ENCODE measurements around the gene TPRG1L. TPM values are rescaled to one million over a fixed set of nuclear protein-coding genes. Genes with fewer than 3 reads are reported as not detected.

Gene TPRG1L
- total and polyA plus RNA-seq, 2 experiments from 2014 or later = 6.2 to 20.3 TPM

- no peak overlapping the region for H3K27ac ChIP-seq (ENCODE audit: low read depth)
- no peak overlapping the region for H3K4me3 ChIP-seq
- ATAC-seq = no peak
- Mint-ChIP-seq H3K27me3 (ENCODE audit: insufficient read depth, low read depth, poor library complexity) (peaks cover 11% of the 10 kb centered on the region), H3K4me1 (peaks cover 13% of the 10 kb centered on the region; the same call in 2 of the 3 replicates), H3K9me3 (no peaks in the 10 kb centered on the region), H3K4me3 (no peak overlapping the region), H3K36me3 (ENCODE audit: low read depth) (no peaks in the 10 kb centered on the region), H3K27ac (no peak overlapping the region)
- H3K79me2 ChIP-seq (replicated peaks; ENCODE audit: insufficient read depth) = 0 out of 2 replicates have a peak, but pooled peaks cover 15% of the 10 kb centered on the region
- H3K27me3 ChIP-seq (ENCODE audit: insufficient read depth) = peaks cover 2% of the 10 kb centered on the region
- peaks cover 2% of the 10 kb centered on the region; the same call in 1 of the 2 replicates for H3K4me1 ChIP-seq (ENCODE audit: insufficient read depth)
- H3F3A ChIP-seq (replicated peaks; ENCODE audit: low read depth) = no peaks in the 10 kb centered on the region
- no peak overlapping the region for H3K4me2 ChIP-seq
- H3K9me2 ChIP-seq (ENCODE audit: insufficient read depth) = no peaks in the 10 kb centered on the region
- no peaks in the 10 kb centered on the region for H3K36me3 ChIP-seq (ENCODE audit: insufficient read depth)
- DNase-seq (ENCODE audit: low spot score) = no peak
- no peaks in the 10 kb centered on the region; the same call in 1 of the 2 replicates for H4K20me1 ChIP-seq (replicated peaks; ENCODE audit: insufficient read depth)
- H2AFZ ChIP-seq = no peak overlapping the region
- TF ChIP-seq ZNF331 (CRISPR knock-in tag; IDR thresholded peaks at IDR 0.05; ENCODE audit: low read depth) (no peak), ZNF462 (CRISPR knock-in tag; IDR thresholded peaks at IDR 0.05) (no peak), REST (IDR thresholded peaks at IDR 0.05; ENCODE audit: unreplicated experiment) (no peak), NANOG (IDR thresholded peaks at IDR 0.05; ENCODE audit: borderline replicate concordance) (no peak), STAT1 (IDR thresholded peaks at IDR 0.05; ENCODE audit: unreplicated experiment) (no peak), EZH2 (IDR thresholded peaks at IDR 0.05; ENCODE audit: low read depth, unreplicated experiment) (no peak), CTCF (conservative IDR thresholded peaks at IDR 0.05; ENCODE audit: low read depth in 2 of 2) (no peak), CREB1 (CRISPR knock-in tag; IDR thresholded peaks at IDR 0.05; ENCODE audit: low read depth) (no peak), ETS1 (IDR thresholded peaks at IDR 0.05) (no peak), POLR2AphosphoS5 (IDR thresholded peaks at IDR 0.05; ENCODE audit: low read depth) (no peak), ZNF114 (CRISPR knock-in tag; IDR thresholded peaks at IDR 0.05) (no peak), JUNB (IDR thresholded peaks at IDR 0.05; ENCODE audit: unreplicated experiment) (no peak), EZH2phosphoT487 (IDR thresholded peaks at IDR 0.05; ENCODE audit: unreplicated experiment) (no peak)
These were observed 17.8 kb upstream of the TPRG1L start for GRCh38 chr1:3606779-3607702.
